WERI-Rb-1 (cell line): ENCODE data around the gene MT1G.
A peak's percentile ranks its signal among the peaks of the same experiment; 100 is the strongest.

Experiments
- DNase-seq: peaks from one replicate; pipeline ENCODE4 v3.0.0-alpha.2; 2020
- H3K27ac ChIP-seq: fragments of 250-450 bp; sonication (Bioruptor Pico); 2 replicates; pipeline ENCODE4 v1.5.1; 2020; ENCODE audit warnings: mild to moderate bottlenecking, moderate library complexity
- H3K27me3 ChIP-seq: fragments of 250-450 bp; sonication (Bioruptor Pico); 2 replicates; pipeline ENCODE4 v1.5.1; 2021; ENCODE audit warnings: mild to moderate bottlenecking, low read depth, moderate library complexity; ENCODE audit not compliant: insufficient read depth, severe bottlenecking
- H3K36me3 ChIP-seq: fragments of 250-450 bp; sonication (Bioruptor Pico); 2 replicates; pipeline ENCODE4 v1.5.1; 2020; ENCODE audit warnings: mild to moderate bottlenecking, moderate library complexity
- H3K4me3 ChIP-seq: 2 replicates; pipeline ENCODE4 v1.5.1; 2011; ENCODE audit warnings: low read depth, mild to moderate bottlenecking, control low read depth, low read length
- H3K9me3 ChIP-seq: fragments of 250-450 bp; sonication (Bioruptor Pico); 2 replicates; pipeline ENCODE4 v1.5.1; 2021; ENCODE audit warnings: mild to moderate bottlenecking, moderate library complexity; ENCODE audit not compliant: severe bottlenecking
- CTCF ChIP-seq: IDR thresholded peaks from 2 replicates; pipeline ENCODE4 v1.5.1; 2011; ENCODE audit warnings: low read depth, mild to moderate bottlenecking, control low read depth, inconsistent platforms, low read length

MT1G gene

GRCh38 chr16:56620339-56620897 lies 47.4 kb downstream of the MT1G start:
- DNase-seq: peak; percentile 34
- no peaks in the 10 kb centered on the region for H3K9me3 ChIP-seq
- H3K27me3 ChIP-seq: no peaks in the 10 kb centered on the region
- H3K36me3 ChIP-seq: no peaks in the 10 kb centered on the region
- TF ChIP-seq CTCF: no peak
- no peak overlapping the region for H3K27ac ChIP-seq
- H3K4me3 ChIP-seq: no peak overlapping the region

- Histone ChIP-seq H3K36me3 (no peaks in the 10 kb centered on the region), H3K27ac (no peak overlapping the region), H3K9me3 (no peaks in the 10 kb centered on the region), H3K4me3 (no peak overlapping the region), H3K27me3 (no peaks in the 10 kb centered on the region)
- no peak for DNase-seq
- TF ChIP-seq CTCF: no peak
Measured at GRCh38 chr16:56618138-56618537, 49.7 kb downstream of the MT1G start.

GRCh38 chr16:56617212-56618085 lies 50.4 kb downstream of the MT1G start:
- H3K27ac ChIP-seq: no peak overlapping the region
- no peak overlapping the region for H3K4me3 ChIP-seq
- H3K9me3 ChIP-seq: no peaks in the 10 kb centered on the region
- H3K36me3 ChIP-seq: no peaks in the 10 kb centered on the region
- TF ChIP-seq CTCF: no peak
- DNase-seq: no peak
- H3K27me3 ChIP-seq: no peaks in the 10 kb centered on the region
